Activated CD4-positive, alpha-beta T cell treated with anti-CD3 and anti-CD28 coated beads, Interleukin-2, amount 50 U/mL, for 16 hours (primary cell): ENCODE data around the gene ENO4.

Experiments
- DNase-seq: peaks from one replicate; pipeline ENCODE4 v3.0.0-alpha.2; 2020

Gene ENO4

DNA sequence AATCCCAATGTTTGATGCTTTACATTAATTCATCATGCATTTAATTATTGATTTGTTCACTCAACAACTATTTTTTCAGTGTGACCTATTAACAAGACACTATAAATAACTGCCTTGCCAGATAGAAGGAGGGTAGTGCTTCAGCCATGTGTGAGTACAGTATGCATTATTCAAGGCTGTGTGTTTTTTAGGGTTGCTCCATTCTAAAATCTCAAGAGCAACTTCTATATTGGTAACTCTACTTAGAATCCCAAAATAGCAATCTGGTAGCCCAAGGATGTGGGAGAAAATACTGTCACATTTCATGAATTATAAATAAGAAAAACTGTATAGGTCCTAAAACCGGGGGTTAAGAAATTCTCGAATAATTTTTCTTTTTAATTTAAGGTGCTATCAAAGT, 69.9 kb downstream of the ENO4 start:
- no peak for DNase-seq

DNA sequence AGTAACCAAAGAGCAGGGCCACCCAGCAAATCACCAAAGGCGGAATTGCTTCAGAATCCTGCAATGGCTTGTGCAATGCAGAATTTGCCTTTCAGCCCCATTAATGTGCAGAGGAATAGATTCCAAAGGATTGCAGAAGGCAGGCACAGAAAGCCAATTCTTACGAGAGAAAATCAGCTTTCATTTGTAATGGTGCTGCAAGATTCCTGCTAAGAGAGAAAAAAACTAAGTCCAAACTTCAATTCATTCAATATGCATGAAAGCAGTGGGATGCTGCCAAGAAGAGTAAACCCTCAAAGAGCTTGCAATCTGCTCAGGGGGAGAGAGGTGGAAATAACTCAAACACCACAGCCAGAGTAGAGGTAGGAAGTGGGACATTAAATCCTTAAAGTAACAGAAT, 70.4 kb downstream of the ENO4 start:
- DNase-seq, result no peak

DNA sequence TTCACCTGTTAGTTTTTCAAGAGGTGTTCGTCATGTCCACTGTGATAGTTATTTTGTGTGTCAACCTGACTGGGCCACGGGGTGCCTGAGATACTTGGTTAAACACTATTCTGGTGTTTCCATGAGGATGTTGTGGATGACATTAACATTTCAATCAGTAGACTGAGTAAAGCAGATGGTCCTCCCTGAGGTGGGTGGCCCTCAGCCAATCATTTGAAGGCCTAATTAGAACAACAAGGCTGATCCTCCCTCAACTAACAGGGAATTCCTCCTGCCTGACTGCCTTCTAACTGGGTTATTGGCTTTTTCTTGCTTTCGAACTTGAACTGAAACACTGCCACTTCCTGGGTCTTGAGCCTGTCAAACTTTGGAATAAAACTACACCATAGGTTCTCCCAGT, 75.8 kb downstream of the ENO4 start:
- DNase-seq, result no peak

- DNase-seq, result no peak
These were observed 77.1 kb downstream of the ENO4 start for GRCh38 chr10:116926426-116926825.

- DNase-seq, result no peak
These were observed 82.5 kb downstream of the ENO4 start for GRCh38 chr10:116931806-116932205.
